Activated CD8-positive, alpha-beta memory T cell treated with anti-CD3 and anti-CD28 coated beads for 48 hours (primary cell): Measurements from ENCODE around the gene KLF9.
"Not testable (repeated sequence)": the region's sequence is repeated elsewhere in the genome, so short reads cannot be mapped to it uniquely, and the experiment has no call there.

Experiments
- DNase-seq, 3 experiments: peaks; one replicate each; pipeline ENCODE4 v3.0.0-alpha.2; 2020; ENCODE audit warnings: low read depth in 2 of 3, low spot score in 2 of 3

Gene KLF9

DNA sequence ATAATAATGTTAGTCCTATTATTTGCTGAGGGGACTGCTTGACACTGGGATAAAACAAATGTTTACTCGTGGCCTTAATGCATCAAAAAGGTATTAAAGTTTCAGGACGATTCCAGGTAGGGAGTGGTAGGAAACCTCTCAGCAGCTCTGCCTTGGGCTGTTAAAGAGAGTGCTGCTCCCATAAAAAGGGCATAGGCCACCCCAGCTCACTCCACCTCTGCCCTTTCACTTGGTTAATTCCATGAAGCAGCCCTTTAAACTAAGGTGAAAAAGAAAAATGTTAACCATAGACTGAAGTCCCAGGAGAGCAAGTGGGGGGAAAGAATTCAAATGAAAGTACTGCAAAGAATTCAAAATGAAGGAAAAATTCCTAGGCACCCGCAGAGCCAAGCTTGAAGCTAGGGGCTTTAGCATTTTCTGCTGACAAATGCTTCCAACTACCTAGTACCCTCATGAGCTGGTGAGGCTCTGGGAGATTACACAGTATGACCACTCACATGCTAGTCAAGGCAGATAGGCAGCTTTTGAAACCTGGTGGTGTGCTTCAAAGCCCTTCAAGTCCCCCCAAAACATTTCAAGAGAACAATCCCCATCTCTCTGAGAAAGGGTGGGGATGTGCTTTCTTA, 8.5 kb downstream of the KLF9 start:
- DNase-seq, result no peak

DNA sequence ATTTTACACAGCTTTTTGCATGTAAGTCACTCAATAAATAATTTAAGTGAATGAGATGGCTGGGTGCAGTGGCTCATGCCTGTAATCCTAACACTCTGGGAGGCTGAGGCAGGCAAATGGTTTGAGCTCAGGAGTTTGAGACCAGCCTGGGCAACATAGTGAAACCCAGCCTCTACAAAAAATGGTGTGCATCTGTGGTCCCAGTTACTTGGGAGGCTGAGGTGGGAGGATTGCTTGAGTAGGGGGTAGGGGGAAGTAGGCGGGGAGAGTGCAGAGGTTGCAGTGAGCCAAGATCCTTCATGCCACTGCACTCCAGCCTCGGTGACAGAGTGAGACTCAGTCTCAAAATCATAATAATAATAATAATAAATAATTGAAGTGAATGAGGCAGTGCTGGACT, 10.2 kb downstream of the KLF9 start:
- DNase-seq, result no peak

DNA sequence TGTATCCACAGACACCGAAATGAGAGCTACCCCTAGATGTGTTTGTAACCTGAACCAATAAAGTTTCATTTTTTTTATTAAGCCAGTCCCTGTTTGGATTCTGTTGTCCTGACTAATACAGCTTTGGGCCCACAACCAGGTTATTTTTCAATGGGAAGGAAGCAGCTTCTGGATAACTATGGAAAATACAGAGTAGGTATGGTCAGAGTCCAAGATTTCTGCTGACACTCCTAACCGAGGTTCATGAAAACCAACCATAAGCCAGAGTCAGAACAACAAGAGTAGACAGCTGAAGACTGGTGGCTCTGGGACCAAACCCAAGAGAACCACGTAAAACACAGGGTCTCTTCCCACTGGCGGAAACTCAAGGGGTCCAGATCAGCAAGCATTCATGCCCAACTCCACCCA, 10.8 kb downstream of the KLF9 start:
- no peak for DNase-seq

DNA sequence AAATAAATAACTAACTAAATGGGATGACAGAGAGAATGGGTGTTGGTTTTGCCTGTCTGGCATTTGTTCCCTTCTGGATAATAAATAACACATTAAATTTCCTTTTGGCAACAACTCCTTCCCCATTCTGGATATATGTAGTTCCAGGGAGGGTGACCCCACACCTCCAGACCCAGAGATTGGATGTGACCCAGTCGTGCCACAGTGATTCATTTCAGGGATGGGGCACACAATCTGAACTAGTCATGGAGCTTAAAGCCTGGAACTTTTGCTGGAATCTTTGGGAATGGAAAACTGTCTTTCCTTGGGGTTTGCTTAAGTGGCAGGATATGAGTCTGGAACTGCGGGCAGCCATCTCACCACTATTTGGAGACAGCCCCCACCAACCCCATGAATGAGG, 11.3 kb downstream of the KLF9 start:
- DNase-seq, result no peak

DNA sequence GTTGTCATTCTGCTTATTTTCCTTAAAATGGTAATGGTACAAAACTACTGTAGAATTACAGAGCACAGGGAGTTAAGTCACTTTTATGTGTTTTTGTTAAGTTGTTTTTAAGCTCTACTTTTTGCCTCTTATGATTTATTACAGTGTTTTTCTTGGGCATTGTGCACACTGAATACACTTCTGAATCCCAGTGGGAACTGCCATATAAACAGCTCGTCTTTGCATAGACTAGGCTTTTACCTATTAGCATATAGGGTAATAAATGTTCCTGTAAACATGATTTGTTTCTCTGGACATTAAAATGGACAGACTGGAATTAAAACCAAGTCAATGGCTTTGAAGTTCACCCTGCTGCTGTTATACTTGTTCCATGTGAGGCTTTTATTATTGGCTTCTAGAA, 12.2 kb downstream of the KLF9 start:
- DNase-seq, result no peak

DNA sequence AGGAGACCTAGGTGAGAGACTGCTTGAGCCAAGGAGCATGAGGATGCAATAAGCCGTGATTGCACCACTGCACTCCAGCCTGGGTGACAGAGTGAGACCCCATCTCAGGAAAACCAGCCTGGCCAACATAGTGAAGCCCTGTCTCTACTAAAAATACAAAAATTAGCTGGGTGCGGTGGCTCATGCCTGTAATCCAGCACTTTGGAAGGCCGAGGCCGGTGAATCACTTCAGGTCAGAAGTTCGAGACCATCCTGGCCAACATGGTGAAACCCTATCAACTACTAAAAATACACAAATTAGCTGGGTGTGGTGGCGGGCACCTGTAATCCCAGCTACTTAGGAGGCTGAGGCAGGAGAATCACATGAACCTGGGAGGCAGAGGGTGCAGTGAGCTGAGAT, 13.2 kb downstream of the KLF9 start:
- DNase-seq, result not testable (repeated sequence)

DNA sequence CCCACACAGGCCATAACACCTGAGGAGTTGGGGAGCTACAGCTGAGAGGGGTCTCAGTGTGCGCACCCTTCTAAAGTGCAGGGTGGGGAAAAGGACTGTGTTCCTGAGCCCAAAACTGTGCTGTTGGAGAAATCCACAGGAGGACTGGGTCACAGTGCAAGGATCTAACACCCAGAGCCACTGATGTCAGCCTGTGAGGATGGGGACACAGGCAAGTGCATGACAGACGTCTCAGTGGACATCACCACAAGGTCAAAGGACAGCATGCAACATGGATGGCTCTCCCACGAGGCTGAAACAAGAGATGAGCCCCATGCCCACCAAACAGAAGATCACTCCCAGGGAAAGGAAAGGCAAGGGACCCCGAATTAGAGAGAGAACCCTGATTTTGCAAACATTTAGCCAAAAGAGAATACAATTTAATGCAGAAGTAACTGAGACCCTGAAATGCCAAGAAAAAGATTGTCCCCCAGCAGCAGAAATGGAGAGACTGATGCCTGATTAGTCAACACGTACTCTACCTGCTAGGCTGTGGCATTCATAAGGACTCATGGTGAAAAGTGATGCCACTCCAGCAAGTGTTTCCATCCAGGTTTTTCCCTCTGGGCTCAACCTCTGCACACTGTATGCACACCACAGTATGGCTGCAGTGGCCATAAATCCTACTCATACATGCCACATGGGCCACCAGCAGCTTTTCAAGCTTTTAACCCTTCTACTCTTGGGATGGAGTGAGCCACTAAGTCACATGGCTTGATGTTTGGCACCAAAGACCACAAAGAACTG, 14.2 kb downstream of the KLF9 start:
- DNase-seq, result no peak

DNA sequence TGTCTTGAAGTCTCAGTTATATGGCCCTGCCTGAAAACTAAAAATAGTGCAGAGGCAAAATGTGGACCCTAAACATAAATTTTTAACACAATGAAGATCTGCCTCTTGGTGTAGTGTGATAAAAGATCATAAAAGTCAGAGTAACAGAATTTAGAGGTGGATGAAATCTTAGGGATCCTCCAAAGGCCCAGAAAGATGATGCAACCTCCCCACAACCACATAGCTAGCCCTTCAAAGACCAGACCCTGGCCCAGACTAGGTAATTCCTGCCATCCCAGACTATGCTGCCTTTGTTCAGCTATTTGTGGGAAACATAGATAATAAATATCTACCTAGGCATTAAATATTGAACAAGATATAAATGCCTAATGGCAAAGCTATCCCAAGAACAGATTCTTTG, 15.3 kb downstream of the KLF9 start:
- no peak for DNase-seq

DNA sequence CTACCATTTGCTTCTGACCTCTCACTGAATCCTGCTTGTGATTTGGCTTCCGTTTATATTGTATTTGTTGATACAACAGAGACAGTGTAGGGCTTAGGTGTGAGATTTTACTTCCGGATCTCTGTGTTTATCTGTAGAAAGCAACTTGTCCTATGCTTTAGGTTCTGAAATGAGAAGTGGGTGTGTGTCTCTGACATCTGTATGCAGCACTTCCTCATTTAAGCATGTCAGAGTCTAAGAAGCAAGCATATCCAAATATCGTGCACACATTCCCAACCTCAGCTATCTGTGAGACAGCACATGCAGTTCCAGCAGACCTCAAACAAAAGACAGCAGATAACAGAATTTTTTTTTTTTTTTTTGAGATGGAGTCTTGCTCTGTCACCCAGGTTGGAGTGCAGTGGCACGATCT, 16.3 kb downstream of the KLF9 start:
- no peak for DNase-seq

DNA sequence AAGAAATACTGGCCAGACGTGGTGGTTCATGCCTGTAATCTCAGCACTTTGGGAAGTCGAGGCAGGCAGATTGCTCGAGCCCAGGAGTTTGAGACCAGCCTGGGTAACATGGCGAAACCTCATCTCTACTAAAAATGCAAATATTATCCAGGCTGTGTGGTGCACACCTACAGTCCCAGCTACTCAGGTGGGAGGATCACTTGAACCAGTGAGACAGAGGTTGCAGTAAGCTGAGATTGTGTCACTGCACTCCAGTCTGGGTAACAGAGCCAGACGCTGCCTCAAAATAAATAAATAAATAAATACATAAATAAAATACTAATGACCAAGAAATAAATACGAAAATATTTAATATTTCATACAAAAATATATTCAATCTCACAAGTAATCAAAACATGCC, 18.8 kb downstream of the KLF9 start:
- no peak for DNase-seq

DNA sequence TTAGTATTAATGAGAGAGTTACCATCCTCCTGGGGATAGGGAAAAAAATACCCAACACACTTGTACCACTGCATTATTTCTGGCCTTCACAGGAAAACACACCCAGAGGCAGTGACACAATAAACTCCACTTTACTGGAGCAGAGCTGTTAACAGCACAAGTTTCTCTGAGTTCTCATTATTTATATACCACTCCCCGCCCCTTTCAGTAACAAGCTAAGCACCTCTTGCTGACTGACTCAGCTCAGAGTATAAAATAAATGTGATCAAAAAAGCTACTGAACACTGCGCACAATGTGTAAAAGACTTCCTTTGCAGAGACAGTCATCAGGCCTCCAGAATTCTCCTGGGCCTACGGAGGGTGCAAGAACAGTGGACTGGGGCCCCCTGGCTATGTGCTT, 21.6 kb downstream of the KLF9 start:
- no peak for DNase-seq

DNA sequence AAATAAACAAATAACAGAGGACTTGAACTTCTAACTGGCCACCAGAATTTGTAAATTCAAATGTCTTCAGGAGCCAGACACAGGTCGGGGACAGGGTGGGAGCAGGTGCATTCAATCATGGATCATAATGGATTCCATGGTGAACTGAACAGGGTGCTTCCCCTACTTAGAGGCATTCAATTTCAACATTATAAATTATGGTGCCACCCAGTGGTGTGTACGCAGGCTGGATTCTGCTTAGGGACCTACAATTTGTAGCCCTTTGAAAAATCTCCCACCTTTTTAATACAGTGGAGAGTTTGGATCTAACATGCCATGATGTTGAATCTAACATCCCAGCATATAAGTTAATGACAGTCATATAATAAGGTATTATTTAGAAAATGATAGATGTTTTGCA, 22.3 kb downstream of the KLF9 start:
- DNase-seq, result no peak

DNA sequence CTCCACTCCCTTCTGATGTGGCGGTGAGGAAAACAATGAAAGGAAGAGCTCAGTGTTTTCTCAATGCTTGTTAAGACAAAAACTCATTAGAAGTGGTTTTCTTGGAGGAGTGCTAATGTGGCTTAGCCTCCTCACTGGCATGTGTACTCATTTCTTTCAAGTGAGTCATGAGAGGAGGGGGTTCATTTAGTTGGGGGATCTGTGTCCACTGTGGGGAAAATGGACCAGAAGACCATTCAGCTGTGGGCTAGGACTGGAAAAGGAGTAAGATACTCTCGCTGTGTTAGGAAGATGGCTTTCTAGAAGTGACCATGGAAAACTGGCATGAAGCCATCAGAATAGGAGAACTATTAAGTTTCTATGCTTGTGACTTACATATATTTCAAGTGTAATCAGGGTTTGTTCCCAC, 23.5 kb downstream of the KLF9 start:
- DNase-seq, result no peak

DNA sequence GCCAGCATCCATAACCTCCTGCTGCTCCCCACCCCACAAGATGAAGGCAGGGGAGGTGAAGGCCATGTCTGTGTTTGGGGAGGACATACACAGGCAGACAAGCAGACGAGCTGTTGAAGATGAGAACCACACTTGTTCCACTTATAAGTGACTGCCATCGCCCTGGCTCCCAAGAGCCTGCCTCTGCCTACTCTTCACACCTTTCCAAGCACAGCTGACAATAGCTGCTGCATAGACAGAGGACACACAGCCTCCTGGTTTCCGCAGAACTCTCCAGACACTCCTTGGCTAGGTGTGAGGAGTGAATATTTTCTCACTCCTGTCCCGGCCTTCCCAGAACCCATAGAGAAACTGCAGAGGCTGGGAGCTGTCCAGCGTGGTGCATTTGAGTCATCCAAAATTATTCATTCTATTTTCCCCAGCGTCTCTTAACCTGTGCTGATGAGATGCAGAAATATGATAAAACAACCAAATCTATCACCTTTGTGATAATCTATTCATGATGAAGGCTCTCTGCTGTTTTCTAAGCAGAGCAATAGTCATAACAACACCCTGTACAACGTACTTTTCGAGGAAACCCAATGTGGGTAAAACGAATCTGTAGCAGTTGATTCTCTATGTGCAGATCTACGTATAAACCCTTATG, 24.7 kb downstream of the KLF9 start:
- no peak for DNase-seq

DNA sequence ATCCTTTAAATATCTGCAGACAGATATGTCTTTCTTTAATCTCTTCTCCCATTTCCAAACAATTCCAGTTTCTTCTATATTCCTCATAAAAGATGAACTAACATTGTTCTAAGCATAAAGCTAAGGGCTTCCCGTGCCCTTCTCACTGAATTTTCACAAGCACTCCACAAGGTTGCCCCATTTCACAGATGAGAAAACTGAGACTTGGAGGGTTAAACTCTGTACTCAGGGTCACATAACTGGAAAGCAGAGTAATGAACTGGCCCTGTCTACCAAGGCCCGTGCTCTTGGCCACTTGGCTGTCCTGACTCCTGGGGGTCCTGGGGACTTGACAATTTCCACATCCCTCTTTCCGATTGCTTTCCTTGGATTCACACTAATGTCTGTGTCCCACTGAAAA, 25.3 kb downstream of the KLF9 start:
- no peak for DNase-seq

DNA sequence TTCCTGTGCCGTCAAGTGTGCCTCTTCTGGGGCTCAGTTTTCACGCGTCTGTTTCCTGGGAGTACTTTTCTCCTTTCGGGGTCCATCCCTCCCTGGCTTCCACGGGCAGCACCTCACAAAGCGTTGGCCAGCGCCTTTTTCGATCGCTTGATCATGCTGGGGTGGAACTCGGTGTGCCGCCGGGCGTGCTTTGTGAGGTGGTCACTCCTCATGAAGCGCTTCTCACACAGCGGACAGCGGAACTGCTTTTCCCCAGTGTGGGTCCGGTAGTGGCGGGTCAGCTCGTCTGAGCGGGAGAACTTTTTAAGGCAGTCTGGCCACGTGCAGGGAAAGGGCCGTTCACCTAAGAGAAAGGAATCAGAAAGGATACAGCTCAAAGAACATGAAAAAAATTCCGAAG, 26.8 kb downstream of the KLF9 start:
- no peak for DNase-seq

DNA sequence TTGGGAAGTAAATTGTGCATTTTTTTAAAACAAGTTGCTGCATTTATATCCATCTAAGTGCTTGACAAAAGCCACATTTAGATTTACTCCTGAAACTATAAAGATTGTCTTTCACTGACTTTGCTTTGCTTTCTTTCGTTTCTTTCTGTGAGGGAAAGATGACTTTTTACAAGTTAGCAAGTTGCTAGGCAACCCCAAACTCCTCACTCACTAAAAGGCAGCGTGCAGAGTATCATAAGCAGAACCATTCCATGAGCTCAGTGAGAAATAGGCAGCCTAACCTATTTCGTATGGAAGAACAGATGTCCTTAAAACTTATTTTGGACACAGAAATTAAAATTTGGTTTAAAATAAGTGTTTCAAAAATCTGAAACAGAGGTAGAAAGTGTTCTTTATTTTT, 29.0 kb downstream of the KLF9 start:
- no peak for DNase-seq

DNA sequence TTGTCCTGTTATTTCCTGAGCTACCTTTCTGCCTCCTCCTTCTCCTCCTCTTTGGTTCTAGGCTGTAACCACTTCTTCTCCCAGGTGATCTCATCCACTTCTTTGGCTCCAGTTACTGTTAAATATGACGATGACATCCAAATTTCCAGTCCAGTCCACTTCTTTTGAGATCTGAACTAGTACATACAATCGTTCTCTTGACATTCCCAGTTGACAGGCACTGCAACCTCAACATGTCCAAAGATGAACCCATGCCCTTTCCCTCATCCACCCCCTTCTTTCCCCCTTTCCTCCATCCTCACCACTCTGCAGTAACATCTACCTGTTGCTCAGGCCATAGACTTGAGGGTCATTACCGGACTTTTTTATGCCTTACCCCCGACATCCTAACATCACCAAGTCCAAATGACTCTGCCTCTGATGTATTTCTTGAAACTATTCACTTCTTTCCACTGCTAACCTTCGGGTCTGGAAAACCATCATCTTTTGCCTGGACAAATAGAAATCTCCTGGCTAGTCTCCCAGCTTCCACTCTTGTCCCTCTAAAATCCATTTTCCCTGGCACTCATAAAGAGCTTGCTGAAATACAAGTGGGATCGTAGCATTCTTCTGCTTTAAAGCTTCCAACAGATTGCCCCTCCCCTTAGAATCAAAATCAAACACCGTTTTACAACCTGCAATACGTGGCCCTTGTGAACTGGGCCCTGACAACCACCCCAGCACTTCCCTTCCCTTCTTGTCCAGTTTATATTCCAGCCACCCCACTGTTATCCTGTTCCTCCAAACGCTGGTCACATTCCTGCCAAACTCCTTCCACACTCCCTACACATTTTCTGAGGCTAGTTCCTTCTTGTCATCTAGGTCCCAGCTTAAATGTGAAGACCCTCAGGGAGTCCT, 31.5 kb downstream of the KLF9 start:
- DNase-seq, result no peak

DNA sequence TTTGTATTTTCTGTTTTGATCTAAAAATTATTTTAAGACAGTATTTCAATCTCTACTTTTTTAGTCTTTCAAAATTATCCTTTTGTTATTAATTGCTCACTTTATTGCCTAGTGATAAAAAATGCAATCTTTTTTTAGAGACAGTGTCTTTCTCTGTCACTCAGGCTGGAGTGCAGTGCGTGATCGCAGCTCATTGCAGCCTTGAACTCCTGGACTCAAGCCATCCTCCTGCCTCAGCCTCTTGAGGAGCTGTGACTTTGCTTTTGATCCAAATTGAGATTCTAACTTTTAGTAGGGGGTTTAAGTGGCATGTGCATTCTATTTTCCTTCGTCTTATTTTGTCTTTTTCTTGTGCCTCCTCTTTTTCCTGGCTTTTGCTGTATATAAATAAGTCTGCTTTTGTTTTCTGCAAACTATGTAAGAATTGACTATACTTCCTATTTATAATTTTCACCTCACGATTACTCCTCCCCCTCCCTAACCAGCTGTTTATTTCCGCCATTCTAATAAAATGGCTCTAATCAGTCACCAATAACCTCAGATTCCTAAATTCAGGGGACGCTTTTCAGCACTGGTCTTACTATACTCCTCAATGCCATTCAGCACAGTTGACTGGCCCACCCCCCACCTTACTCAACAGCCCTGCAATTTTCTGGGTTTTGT, 32.3 kb downstream of the KLF9 start:
- DNase-seq, result no peak

DNA sequence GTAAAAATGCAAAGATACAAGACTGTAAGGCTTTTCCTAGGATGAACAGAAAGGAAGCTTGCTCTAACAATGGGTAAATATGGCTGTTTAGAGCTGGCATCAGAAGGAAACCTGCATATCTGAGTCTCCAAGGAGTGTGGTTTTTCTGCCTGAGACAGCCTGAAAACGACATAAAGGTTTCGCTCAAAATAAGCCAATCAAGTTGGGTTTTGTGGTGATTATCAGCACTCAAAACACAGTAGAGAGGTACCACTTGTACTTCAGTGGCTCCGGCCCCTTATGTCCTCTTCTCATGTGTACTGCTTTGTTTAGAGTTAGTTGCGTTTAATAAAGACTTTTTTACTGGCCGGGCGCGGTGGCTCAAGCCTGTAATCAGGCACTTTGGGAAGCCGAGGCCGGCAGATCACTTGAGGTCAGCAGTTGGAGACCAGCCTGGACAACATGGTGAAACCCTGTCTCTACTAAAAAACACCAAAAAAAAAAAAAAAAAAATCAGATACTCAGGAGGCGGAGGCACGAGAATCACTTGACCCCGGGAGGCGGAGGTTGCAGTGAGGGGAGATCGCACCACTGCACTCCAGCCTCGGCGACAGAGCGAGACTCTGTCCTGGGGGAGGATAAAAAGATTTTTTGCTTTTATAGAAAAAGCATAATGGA, 39.4 kb downstream of the KLF9 start:
- DNase-seq, result no peak
